VCaP (cell line): Measurements from ENCODE around the gene ING3.

Experiments used
- H3K27ac ChIP-seq: fragments of 450-650 bp; 2 replicates; pipeline ENCODE4 v1.5.1; 2017
- TF ChIP-seq, protein P1 (sequence below): fragments of 450-650 bp; conservative IDR thresholded peaks from 2 replicates; pipeline ENCODE4 v1.5.1; 2017; ENCODE audit warnings: mild to moderate bottlenecking, moderate library complexity

ING3 gene

DNA sequence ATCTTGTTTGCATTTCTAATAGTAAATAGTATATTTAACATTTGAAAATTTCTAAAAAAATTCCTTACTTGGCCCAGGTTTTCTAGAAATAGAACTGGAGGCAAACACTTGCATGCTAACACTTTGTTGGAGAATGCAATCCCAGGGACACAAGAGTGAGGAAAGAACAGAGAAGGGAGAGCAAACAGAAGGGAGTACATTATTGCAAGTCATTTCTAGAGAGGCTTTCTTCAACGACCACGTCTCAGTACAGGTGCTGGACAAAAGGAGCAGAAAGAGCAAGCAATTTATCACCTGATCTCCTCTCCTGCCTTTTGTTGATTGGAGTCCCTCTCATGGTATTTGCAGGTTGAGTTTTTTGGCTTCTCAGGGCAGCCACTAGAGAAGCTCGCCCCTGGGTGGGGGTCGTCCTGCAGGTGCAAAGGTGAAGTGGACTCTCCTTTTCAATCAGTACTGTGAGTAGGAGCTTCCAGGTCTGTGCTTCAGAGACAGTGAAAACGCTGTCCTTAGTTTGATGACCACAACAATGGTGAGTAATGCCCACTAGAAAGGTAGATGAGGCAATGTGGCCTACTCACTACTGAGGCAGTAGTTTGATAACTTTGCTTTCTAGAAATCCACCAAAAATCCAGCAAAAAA is 43.1 kb downstream of the ING3 start:
- H3K27ac ChIP-seq: no peak overlapping the region
- TF ChIP-seq, protein P1, sequence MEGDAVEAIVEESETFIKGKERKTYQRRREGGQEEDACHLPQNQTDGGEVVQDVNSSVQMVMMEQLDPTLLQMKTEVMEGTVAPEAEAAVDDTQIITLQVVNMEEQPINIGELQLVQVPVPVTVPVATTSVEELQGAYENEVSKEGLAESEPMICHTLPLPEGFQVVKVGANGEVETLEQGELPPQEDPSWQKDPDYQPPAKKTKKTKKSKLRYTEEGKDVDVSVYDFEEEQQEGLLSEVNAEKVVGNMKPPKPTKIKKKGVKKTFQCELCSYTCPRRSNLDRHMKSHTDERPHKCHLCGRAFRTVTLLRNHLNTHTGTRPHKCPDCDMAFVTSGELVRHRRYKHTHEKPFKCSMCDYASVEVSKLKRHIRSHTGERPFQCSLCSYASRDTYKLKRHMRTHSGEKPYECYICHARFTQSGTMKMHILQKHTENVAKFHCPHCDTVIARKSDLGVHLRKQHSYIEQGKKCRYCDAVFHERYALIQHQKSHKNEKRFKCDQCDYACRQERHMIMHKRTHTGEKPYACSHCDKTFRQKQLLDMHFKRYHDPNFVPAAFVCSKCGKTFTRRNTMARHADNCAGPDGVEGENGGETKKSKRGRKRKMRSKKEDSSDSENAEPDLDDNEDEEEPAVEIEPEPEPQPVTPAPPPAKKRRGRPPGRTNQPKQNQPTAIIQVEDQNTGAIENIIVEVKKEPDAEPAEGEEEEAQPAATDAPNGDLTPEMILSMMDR: no peak

DNA sequence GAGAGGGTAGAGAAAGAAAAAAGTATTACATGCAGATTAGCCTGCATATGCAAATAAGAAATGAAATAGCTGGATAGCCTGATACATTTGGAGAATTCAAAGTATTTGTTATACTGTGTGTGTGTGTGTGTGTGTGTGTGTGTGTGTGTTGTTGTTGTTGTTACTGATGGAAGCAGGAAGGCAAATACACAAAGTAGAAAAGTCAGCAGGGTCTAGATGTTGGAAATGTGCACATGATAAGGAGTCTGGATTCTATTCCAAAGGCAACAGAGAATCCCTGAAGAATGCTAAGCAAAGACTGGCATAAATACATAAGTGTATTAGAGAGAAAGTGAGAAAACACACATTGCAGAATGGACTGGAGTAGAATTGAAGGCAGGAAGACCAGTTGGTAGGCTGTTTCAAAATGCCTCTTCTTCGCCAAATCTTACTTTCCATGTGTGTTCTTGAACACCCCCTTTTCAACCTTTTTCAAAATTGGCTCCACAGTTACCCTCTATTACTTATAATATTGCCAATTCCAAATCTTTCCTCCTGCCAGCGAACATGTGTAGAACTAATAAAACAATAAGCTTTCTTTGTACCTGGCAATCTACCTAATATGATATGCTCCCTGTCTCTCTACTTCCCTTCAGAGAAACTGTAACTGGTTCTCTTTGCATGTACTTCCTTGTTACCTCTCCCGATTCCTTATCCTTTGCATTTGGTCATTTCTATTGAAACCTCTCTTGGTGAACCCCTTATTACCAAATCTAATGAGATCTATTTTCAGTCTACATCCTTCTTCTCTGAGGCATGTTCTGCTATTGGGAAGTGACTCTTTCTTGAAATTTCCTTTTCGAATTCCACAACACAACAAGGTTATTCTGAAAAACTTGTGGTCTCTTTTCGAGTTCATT is 44.2 kb downstream of the ING3 start:
- TF ChIP-seq, protein P1: no peak
- no peak overlapping the region for H3K27ac ChIP-seq

DNA sequence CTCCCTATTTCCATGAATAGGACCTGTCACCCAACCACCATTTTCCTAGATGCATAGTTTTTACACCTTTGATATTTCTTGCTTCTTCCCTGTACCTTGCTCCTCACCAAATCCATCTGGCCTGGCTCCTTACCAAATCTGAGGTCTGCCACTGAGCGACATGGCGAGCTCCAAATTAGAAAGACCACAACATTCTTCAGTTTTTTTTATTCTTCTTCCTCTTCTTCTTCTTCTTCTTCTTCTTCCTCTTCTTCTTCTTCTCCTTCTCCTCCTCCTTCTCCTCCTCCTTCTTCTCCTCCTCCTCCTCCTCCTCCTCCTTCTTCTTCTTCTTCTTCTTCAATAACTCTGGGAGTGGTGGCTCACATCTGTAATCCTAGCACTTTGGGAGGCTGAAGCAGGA is 45.1 kb downstream of the ING3 start:
- TF ChIP-seq, protein P1: no peak
- H3K27ac ChIP-seq: no peak overlapping the region

DNA sequence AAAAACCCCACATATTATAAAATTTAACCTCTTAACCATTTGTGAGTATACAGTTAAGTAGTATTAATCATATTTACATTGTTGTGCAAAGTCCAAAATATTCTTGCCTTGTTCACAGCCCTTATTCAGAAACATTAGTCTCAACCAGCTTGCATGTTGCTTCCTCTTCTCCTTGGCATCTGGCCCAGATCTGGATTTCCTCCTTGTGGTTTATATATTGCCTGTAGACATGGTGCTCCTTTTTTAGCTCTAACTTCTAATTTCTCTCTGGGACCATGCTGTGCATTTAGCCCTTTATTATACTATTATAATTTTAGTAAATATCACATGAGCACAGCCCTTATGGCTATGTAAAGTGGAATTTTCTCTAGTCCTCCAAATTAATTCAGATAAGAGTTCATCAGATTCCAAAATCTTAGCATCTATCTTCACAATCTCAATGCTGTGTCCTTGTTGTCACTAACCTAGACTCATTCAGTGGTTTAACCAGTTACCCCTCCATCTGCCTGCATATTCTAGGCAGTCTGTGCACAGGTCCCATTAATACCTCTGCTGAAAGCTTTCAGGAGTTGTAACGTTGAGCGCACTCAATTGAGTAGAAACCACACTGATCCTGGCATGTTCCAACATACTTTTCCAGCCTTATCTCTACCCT is 45.9 kb downstream of the ING3 start:
- TF ChIP-seq, protein P1: no peak
- peak overlapping the region; percentile 23 for H3K27ac ChIP-seq

DNA sequence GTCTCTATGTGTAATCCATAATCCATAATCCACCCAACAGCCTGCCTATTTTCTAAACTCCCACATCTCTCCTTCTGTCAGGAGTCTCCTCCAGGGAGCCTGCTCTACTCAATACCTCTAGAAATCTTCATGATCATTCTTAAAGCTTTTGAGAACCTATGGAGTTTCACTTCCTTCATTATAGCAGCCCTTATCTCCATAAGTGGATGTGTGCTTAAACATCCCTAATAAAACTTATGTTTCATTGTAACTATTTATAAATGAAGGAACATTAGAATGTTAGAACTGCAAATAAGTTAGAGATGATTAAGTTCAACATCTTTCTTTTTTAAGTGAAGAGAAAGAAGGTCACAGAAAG is 46.4 kb downstream of the ING3 start:
- TF ChIP-seq, protein P1: no peak
- H3K27ac ChIP-seq: peak overlapping the region; percentile 23

DNA sequence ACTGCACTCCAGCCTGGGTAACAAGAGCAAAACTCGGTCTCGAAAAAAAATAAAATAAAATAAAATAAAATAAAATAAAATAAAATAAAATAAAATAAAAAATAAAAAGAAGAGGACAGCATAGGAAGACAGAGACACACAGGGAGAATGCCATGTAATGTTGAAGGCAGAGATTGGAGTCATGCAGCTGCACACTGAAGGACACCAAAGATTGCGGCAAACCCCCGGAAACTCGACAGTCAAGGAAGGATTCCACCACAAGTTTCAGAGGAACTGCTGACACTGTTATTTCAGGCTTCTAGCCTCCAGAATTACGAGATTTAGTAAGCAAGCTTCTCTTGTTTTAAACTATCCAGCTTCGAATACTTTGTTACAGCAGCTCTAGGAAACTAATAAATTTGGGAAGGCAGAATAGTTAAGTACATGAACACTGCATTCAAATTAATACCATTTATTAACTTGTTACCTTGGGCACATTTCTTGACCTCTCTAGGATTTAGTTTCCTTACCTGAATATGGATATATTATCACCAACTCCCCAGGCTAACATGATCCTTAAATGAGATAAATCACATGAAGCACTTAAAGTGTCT is 47.4 kb downstream of the ING3 start:
- TF ChIP-seq, protein P1: no peak
- H3K27ac ChIP-seq: no peak overlapping the region

DNA sequence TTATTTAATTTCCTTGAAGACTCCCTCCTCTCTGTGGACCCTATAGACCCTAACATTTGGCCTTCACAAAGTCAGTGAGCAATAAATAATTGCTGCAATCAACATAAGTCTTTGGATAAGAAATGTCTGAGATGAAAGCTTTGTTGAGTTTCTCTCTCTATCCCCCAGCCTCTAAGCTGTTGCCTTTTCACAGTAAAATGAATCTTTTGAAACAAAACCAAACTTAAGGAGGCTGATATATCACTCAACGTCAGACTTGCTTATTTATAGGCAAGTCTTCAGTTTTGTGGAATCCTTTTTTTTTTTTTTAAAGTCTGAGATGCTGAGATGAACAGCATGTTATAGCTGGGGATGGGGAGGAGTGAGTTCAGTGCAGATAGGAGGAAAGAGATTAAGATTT is 47.9 kb downstream of the ING3 start:
- TF ChIP-seq, protein P1: no peak
- no peak overlapping the region for H3K27ac ChIP-seq
